GM18517 (cell line): ENCODE measurements around the gene ADPRS.

ENCODE experiments used
- ATAC-seq: cut with Tn5 transposase; IDR thresholded peaks from one replicate; pipeline ENCODE4 v1.9.1; 2021; ENCODE audit warnings: mild to moderate bottlenecking, moderate library complexity; ENCODE audit not compliant: unreplicated experiment

ADPRS gene

GRCh38 chr1:36088577-36089392 is at the start of gene ADPRS:
Gene ADPRS (plus strand): TSS chr1:36088892. CDS start chr1:36088905, 13 bp downstream.
- ATAC-seq = peak; percentile 81

GRCh38 chr1:36040238-36040637 is 48.5 kb upstream of the ADPRS start:
- ATAC-seq = no peak

- no peak for ATAC-seq
These were observed 36.9 kb upstream of the ADPRS start for GRCh38 chr1:36051821-36052220.

GRCh38 chr1:36053978-36054377 is 34.7 kb upstream of the ADPRS start:
- ATAC-seq = no peak

- no peak for ATAC-seq
These were observed 33.0 kb upstream of the ADPRS start for GRCh38 chr1:36055706-36056105.

GRCh38 chr1:36062315-36062714 is 26.4 kb upstream of the ADPRS start:
- ATAC-seq = no peak

GRCh38 chr1:36067871-36068270 is 20.8 kb upstream of the ADPRS start:
- ATAC-seq = no peak

- ATAC-seq = no peak
These were observed 19.8 kb upstream of the ADPRS start for GRCh38 chr1:36068866-36069265.

- ATAC-seq = no peak
These were observed 18.3 kb upstream of the ADPRS start for GRCh38 chr1:36070349-36070748.

GRCh38 chr1:36076979-36077573 is 11.6 kb upstream of the ADPRS start:
- ATAC-seq = no peak

GRCh38 chr1:36080236-36080635 is 8.5 kb upstream of the ADPRS start:
- ATAC-seq = no peak

GRCh38 chr1:36080801-36081200 is 7.9 kb upstream of the ADPRS start:
- ATAC-seq = no peak

GRCh38 chr1:36081926-36082485 is 6.7 kb upstream of the ADPRS start:
- no peak for ATAC-seq

GRCh38 chr1:36083219-36083618 is 5.5 kb upstream of the ADPRS start:
- ATAC-seq = no peak

GRCh38 chr1:36083635-36084496 is 4.8 kb upstream of the ADPRS start, which contains the start of gene TEKT2:
Gene TEKT2 (plus strand): TSS chr1:36084094. CDS start chr1:36084922, 828 bp downstream.
- no peak for ATAC-seq

GRCh38 chr1:36084497-36085115 is 4.1 kb upstream of the ADPRS start:
- no peak for ATAC-seq

GRCh38 chr1:36085126-36085525 is 3.6 kb upstream of the ADPRS start:
- no peak for ATAC-seq

- no peak for ATAC-seq
These were observed 2.8 kb upstream of the ADPRS start for GRCh38 chr1:36085686-36086526.

GRCh38 chr1:36086529-36087232 is 2.0 kb upstream of the ADPRS start:
- ATAC-seq = no peak
